Measurements from ENCODE around the gene ZNF280B. TPM values are rescaled to one million over a fixed set of nuclear protein-coding genes. Genes with fewer than 3 reads are reported as not detected.

The ZNF280B gene
- total RNA-seq, 1 donor from 2014 or later: 1.9 TPM

Other genes starting within 250 kb of the ZNF280B start
- not detected in 2 replicates for gene ZNF280A, start 11.5 kb upstream of the ZNF280B start, total RNA-seq
- 3.6 and 5.3 TPM in 2 replicates for gene PRAME, start 50.5 kb upstream of the ZNF280B start, total RNA-seq
- not detected in 2 replicates for gene GGTLC2, start 135.9 kb upstream of the ZNF280B start, total RNA-seq

Measured in renal cortical epithelial cell (primary cell).